ENCODE data around the gene IFITM5.

Gene IFITM5

DNA sequence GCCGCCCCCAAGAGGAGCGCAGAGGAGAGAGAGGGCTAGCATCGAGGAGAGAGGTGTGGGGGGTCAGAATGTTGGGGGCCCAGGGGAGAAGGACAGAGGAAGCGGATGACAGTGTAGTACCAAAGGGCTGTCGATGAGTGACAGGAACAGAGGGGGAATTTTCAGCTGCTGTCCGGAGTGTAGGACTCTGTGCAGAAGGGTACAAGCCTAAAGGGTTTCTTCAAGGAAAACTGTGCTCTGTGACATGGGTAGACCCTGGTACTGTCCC, 26.5 kb downstream of the IFITM5 start:
- Histone ChIP-seq H3K27ac (ENCODE audit: low read depth, low read length) (no peak overlapping the region), H3K9me3 (ENCODE audit: control insufficient read depth, insufficient read depth, low read length) (peaks cover 9% of the 10 kb centered on the region)

DNA sequence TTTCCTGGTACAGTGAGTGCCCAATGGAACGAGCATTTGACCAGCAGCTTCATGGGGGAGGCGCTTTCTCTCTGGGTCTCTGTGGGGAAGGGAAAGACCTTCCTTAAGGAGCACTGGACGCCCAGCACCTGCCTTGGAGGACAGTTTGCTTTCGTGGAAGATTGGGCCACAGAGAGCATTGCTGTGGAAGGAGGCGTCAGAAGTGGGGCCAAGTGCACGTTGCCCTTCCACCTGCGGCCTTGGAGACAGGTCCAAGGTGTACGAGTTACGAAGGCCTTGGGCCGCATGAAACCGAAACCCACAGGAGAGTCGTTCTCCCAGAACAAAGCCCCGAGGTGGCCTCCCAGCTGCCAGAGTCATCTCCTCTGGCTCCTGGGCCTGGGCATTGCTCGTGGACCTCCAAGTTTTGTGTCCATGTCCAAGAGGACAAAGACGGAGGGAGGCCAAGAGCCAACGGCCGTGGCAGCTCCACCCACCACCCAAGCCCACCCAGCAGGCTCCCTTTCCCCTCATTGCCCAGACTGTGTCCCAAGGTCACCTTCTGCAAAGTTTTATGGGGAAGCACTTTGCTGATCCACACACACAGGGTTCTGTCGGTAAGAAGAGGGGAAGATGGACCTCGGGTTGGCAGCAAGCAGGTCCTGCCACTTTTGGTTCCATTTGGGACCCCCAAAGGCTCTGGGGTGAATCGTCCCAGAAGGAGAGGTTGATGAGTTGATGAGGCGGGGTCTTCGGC, 27.0 kb downstream of the IFITM5 start:
- peaks cover 9% of the 10 kb centered on the region for H3K79me2 ChIP-seq (ENCODE audit: control insufficient read depth, low read length)
- no peak overlapping the region for H3K4me3 ChIP-seq (ENCODE audit: low read length)
- H3K4me1 ChIP-seq (ENCODE audit: control insufficient read depth, low read length) = peaks cover 50% of the 10 kb centered on the region
- H3K4me2 ChIP-seq (ENCODE audit: low read length) = no peak overlapping the region
- 0 out of 2 replicates have a peak, but pooled peaks cover 3% of the 10 kb centered on the region for H3K36me3 ChIP-seq (ENCODE audit: control insufficient read depth, low read length)
- H3K9me3 ChIP-seq (ENCODE audit: control insufficient read depth, insufficient read depth, low read length) = peaks cover 9% of the 10 kb centered on the region
- peaks cover 26% of the 10 kb centered on the region for H3F3A ChIP-seq (ENCODE audit: control insufficient read depth, insufficient read depth)
- H3K9me2 ChIP-seq (replicated peaks; ENCODE audit: control insufficient read depth, low read length) = no peaks in the 10 kb centered on the region
- TF ChIP-seq, protein P1, sequence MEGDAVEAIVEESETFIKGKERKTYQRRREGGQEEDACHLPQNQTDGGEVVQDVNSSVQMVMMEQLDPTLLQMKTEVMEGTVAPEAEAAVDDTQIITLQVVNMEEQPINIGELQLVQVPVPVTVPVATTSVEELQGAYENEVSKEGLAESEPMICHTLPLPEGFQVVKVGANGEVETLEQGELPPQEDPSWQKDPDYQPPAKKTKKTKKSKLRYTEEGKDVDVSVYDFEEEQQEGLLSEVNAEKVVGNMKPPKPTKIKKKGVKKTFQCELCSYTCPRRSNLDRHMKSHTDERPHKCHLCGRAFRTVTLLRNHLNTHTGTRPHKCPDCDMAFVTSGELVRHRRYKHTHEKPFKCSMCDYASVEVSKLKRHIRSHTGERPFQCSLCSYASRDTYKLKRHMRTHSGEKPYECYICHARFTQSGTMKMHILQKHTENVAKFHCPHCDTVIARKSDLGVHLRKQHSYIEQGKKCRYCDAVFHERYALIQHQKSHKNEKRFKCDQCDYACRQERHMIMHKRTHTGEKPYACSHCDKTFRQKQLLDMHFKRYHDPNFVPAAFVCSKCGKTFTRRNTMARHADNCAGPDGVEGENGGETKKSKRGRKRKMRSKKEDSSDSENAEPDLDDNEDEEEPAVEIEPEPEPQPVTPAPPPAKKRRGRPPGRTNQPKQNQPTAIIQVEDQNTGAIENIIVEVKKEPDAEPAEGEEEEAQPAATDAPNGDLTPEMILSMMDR (IDR thresholded peaks at IDR 0.05; ENCODE audit: low read depth, low read length, poor library complexity, severe bottlenecking) = no peak
- no peak for TF ChIP-seq EZH2phosphoT487 (IDR thresholded peaks at IDR 0.05; ENCODE audit: borderline replicate concordance, low read length)
- no peak overlapping the region for H3K27ac ChIP-seq (ENCODE audit: low read depth, low read length)
- H3K27me3 ChIP-seq (ENCODE audit: control insufficient read depth, low read length) = no peaks in the 10 kb centered on the region
- no peaks in the 10 kb centered on the region for H4K20me1 ChIP-seq (ENCODE audit: control insufficient read depth, insufficient read depth, low read depth, low read length)

More for the DNA sequence above, 26.5 kb downstream of the IFITM5 start:
- no peak for TF ChIP-seq EZH2phosphoT487 (IDR thresholded peaks at IDR 0.05; ENCODE audit: borderline replicate concordance, low read length)
- TF ChIP-seq, protein P1 (IDR thresholded peaks at IDR 0.05; ENCODE audit: low read depth, low read length, poor library complexity, severe bottlenecking) = no peak
- Histone ChIP-seq H3K4me3 (ENCODE audit: low read length) (no peak overlapping the region), H4K20me1 (ENCODE audit: control insufficient read depth, insufficient read depth, low read depth, low read length) (no peaks in the 10 kb centered on the region), H3F3A (ENCODE audit: control insufficient read depth, insufficient read depth) (peaks cover 22% of the 10 kb centered on the region), H3K4me1 (ENCODE audit: control insufficient read depth, low read length) (peaks cover 45% of the 10 kb centered on the region), H3K9me2 (replicated peaks; ENCODE audit: control insufficient read depth, low read length) (no peaks in the 10 kb centered on the region), H3K79me2 (ENCODE audit: control insufficient read depth, low read length) (peaks cover 9% of the 10 kb centered on the region), H3K4me2 (ENCODE audit: low read length) (no peak overlapping the region), H3K36me3 (ENCODE audit: control insufficient read depth, low read length) (0 out of 2 replicates have a peak, but pooled peaks cover 3% of the 10 kb centered on the region), H3K27me3 (ENCODE audit: control insufficient read depth, low read length) (no peaks in the 10 kb centered on the region)

DNA sequence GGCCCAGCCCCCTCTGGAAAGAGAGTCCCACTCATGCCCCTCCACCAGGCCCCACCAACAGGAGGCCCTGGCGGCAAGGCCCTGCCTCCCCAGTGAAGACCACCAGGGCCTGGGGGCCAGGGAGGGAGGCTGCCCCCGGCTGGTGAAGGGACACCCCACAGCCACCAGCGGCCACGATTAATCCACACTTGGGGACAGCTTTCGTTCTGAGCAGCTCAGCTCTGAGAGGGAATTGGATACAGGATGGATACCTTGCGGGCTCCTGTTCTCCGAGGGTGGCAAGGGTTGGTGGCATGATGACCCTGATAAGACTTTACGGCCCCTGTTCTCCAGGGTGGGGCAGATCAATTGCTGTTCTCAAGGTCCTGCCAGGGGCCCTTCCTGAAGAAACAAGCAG, 28.0 kb downstream of the IFITM5 start:
- no peak for TF ChIP-seq EZH2phosphoT487 (IDR thresholded peaks at IDR 0.05; ENCODE audit: borderline replicate concordance, low read length)
- TF ChIP-seq, protein P1 (IDR thresholded peaks at IDR 0.05; ENCODE audit: low read depth, low read length, poor library complexity, severe bottlenecking) = no peak
- no peak overlapping the region for H3K27ac ChIP-seq (ENCODE audit: low read depth, low read length)
- no peak overlapping the region for H3K4me2 ChIP-seq (ENCODE audit: low read length)
- peaks cover 4% of the 10 kb centered on the region; the same call in 1 of the 2 replicates for H3K9me3 ChIP-seq (ENCODE audit: control insufficient read depth, insufficient read depth, low read length)
- 0 out of 2 replicates have a peak, but pooled peaks cover 3% of the 10 kb centered on the region for H3K36me3 ChIP-seq (ENCODE audit: control insufficient read depth, low read length)
- peaks cover 9% of the 10 kb centered on the region for H3K79me2 ChIP-seq (ENCODE audit: control insufficient read depth, low read length)
- peaks cover 33% of the 10 kb centered on the region for H3F3A ChIP-seq (ENCODE audit: control insufficient read depth, insufficient read depth)
- H3K4me3 ChIP-seq (ENCODE audit: low read length) = no peak overlapping the region
- no peaks in the 10 kb centered on the region for H4K20me1 ChIP-seq (ENCODE audit: control insufficient read depth, insufficient read depth, low read depth, low read length)
- H3K4me1 ChIP-seq (ENCODE audit: control insufficient read depth, low read length) = peaks cover 53% of the 10 kb centered on the region
- no peaks in the 10 kb centered on the region for H3K9me2 ChIP-seq (replicated peaks; ENCODE audit: control insufficient read depth, low read length)
- no peaks in the 10 kb centered on the region for H3K27me3 ChIP-seq (ENCODE audit: control insufficient read depth, low read length)

Measured in DOHH2 (cell line).